ENCODE data around the gene HECW1. TPM values are rescaled to one million over a fixed set of nuclear protein-coding genes. Genes with fewer than 3 reads are reported as not detected.

The HECW1 gene
- total and polyA plus RNA-seq, 2 of the 13 experiments (the other 11 are each of a cell fraction or from before 2014, with no cell fraction given) = not detected

DNA sequence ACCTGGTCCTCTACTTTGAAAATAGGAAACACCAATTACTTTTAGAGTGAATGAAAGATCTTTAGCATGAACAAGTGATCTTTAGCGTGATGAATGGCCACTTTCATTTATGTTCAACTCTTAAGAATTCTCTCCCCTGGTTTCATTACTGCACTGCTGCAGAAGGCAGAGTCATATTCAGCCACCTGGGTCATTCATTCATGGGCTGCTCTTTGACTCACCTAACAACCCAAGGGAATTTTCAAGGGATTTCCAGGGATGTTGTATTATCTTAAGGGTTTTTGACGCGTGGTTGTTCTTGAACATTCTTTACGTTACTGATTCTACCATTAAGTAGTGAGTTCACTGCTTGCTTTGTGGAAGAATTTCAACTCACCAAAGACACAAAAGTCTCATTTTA lies 383.1 kb downstream of the HECW1 start (continued):
- TF ChIP-seq, protein P1, sequence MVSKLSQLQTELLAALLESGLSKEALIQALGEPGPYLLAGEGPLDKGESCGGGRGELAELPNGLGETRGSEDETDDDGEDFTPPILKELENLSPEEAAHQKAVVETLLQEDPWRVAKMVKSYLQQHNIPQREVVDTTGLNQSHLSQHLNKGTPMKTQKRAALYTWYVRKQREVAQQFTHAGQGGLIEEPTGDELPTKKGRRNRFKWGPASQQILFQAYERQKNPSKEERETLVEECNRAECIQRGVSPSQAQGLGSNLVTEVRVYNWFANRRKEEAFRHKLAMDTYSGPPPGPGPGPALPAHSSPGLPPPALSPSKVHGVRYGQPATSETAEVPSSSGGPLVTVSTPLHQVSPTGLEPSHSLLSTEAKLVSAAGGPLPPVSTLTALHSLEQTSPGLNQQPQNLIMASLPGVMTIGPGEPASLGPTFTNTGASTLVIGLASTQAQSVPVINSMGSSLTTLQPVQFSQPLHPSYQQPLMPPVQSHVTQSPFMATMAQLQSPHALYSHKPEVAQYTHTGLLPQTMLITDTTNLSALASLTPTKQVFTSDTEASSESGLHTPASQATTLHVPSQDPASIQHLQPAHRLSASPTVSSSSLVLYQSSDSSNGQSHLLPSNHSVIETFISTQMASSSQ (IDR thresholded peaks at IDR 0.05; ENCODE audit: low read depth) = no peak
- TF ChIP-seq, protein P1 (CRISPR knock-in tag; IDR thresholded peaks at IDR 0.05; ENCODE audit: borderline replicate concordance) = no peak
- TF ChIP-seq, protein P2, sequence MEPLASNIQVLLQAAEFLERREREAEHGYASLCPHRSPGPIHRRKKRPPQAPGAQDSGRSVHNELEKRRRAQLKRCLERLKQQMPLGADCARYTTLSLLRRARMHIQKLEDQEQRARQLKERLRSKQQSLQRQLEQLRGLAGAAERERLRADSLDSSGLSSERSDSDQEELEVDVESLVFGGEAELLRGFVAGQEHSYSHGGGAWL (CRISPR knock-in tag; IDR thresholded peaks at IDR 0.05) = no peak
- no peak for TF ChIP-seq MEIS1 (CRISPR knock-in tag; IDR thresholded peaks at IDR 0.05; ENCODE audit: borderline replicate concordance)
- no peak for TF ChIP-seq ZNF589 (CRISPR knock-in tag; conservative IDR thresholded peaks at IDR 0.05)

DNA sequence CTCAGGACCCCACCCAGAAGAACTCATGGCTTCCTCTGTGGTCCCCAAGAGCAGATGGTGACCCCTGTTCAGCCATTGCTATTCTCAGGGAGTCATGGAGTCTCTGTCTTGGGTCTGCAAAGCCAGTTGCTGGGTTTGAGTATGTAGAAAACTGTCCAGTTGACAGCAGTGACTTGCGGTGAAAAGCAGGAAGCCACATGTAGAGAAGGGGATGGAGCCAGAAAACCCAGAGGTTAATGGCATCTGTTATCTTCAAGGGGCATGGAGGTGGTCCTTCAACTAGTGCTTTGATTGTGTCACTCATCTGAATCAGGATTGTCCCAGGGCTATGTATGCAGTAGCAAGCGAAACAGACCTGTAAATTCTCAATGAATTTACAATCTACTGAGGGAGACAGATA lies 384.1 kb downstream of the HECW1 start:
- TF ChIP-seq NR2F2 (IDR thresholded peaks at IDR 0.05; ENCODE audit: borderline replicate concordance, low read depth) = no peak
- TF ChIP-seq ZNF616 (CRISPR knock-in tag; IDR thresholded peaks at IDR 0.05; ENCODE audit: low read depth) = no peak
- no peak for TF ChIP-seq SPEN (CRISPR knock-in tag; IDR thresholded peaks at IDR 0.05; ENCODE audit: low read depth)
- TF ChIP-seq FOXK1 (CRISPR knock-in tag; IDR thresholded peaks at IDR 0.05; ENCODE audit: borderline replicate concordance, low read depth) = no peak
- no peak for TF ChIP-seq ZNF83 (CRISPR knock-in tag; IDR thresholded peaks at IDR 0.05; ENCODE audit: borderline replicate concordance)
- TF ChIP-seq MTA1 (CRISPR knock-in tag; IDR thresholded peaks at IDR 0.05; ENCODE audit: borderline replicate concordance) = no peak
- ATAC-seq (no peak), DNase-seq (ENCODE audit: low spot score) (no peak), FAIRE-seq (no peak)
- peaks cover 21% of the 10 kb centered on the region for H3K4me1 ChIP-seq (ENCODE audit: insufficient read depth, low read length)
- no peaks in the 10 kb centered on the region for H3K36me3 ChIP-seq (replicated peaks in 1 of 2; ENCODE audit: control insufficient read depth in 1 of 2, insufficient read depth in 2 of 2, low read length in 2 of 2)
- ChIA-PET POLR2A (no interaction called here), CTCF (ENCODE audit: low intra/inter-chr PET ratio, low total read pairs) (no interaction called here)
- H3K79me2 ChIP-seq (ENCODE audit: insufficient read depth, low read length) = no peaks in the 10 kb centered on the region
- in situ Hi-C loops (cut with HindIII; ENCODE audit: extremely low pct_ligation_motif_present, low pct_unique_long_range_greater_than_20kb) = no loop called here
- intact Hi-C loops (cut with micrococcal nuclease; ENCODE audit: unreplicated experiment) = no loop called here
- H3K4me3 ChIP-seq (replicated peaks in 1 of 3; ENCODE audit: insufficient read depth in 1 of 3, low read depth in 2 of 3, low read length in 3 of 3) = no peak overlapping the region
- no peaks in the 10 kb centered on the region for H3K27me3 ChIP-seq (ENCODE audit: control insufficient read depth in 1 of 2, insufficient read depth in 2 of 2, low read length in 2 of 2)
- no peak overlapping the region for H3K4me2 ChIP-seq (ENCODE audit: low read depth, low read length)
- H3K9ac ChIP-seq (ENCODE audit: insufficient read depth, low read depth, low read length) = no peak overlapping the region
- 88% methylated on average over 2 of the region's 2 CpGs for WGBS (ENCODE audit: low lambda C conversion rate)
- no peaks in the 10 kb centered on the region for H3K9me3 ChIP-seq (ENCODE audit: low read length)
- H2AFZ ChIP-seq (ENCODE audit: low read length) = no peak overlapping the region
- H3K27ac ChIP-seq (ENCODE audit: extremely low read length, insufficient read depth, low read length) = no peak overlapping the region
- BruUV-seq (replicated peaks) = no TSS peak
- H4K20me1 ChIP-seq (ENCODE audit: insufficient read depth, low read length) = no peaks in the 10 kb centered on the region

All from HepG2 (cell line).